Activated T-cell treated with anti-CD3 and anti-CD28 coated beads, Interleukin-2, amount 50 U/mL, for 72 hours (primary cell): ENCODE measurements around the gene PRG3. TPM values are rescaled to one million over a fixed set of nuclear protein-coding genes. Genes with fewer than 3 reads are reported as not detected.
"Not testable (repeated sequence)": the region's sequence is repeated elsewhere in the genome, so short reads cannot be mapped to it uniquely, and the experiment has no call there.

Source experiments
- ATAC-seq, 2 donors: fragments of 150-1000 bp; cut with Tn5 transposase; replicated peaks in 1 of 2; 2 replicates each; pipeline ENCODE4 v1.10.0; 2021; ENCODE audit warnings: moderate library complexity in 2 of 2, mild to moderate bottlenecking in 1 of 2
- DNase-seq, 2 donors: peaks; one replicate each; pipeline ENCODE4 v3.0.0; 2021 to 2022; ENCODE audit warnings: mixed read lengths in 1 of 2
- H3K27ac Mint-ChIP-seq: one replicate; pipeline ENCODE4 v1.8.0; 2022; ENCODE audit warnings: mild to moderate bottlenecking, moderate library complexity, mixed read lengths
- H3K27me3 Mint-ChIP-seq: one replicate; pipeline ENCODE4 v1.8.0; 2022; ENCODE audit warnings: low read depth, mixed read lengths
- H3K36me3 Mint-ChIP-seq, 2 donors: one replicate each; pipeline ENCODE4 v1.8.0; 2022; ENCODE audit warnings: mixed read lengths in 2 of 2, mild to moderate bottlenecking in 1 of 2; ENCODE audit not compliant: insufficient read depth in 2 of 2
- H3K4me1 Mint-ChIP-seq: one replicate; pipeline ENCODE4 v1.8.0; 2022; ENCODE audit warnings: low read depth, mixed read lengths
- H3K4me3 Mint-ChIP-seq, 2 donors: one replicate each; pipeline ENCODE4 v1.8.0; 2022; ENCODE audit warnings: mild to moderate bottlenecking in 2 of 2, mixed read lengths in 2 of 2, moderate library complexity in 2 of 2
- H3K9me3 Mint-ChIP-seq, 2 donors: one replicate each; pipeline ENCODE4 v1.8.0; 2022; ENCODE audit warnings: mixed read lengths in 2 of 2
- total RNA-seq, 2 donors: library from RNA; stranded (reverse); gene quantifications; one replicate each; pipeline ENCODE4 v1.2.3, GENCODE V29; 2022

The PRG3 gene
- total RNA-seq, 2 donors from 2014 or later = not detected

DNA sequence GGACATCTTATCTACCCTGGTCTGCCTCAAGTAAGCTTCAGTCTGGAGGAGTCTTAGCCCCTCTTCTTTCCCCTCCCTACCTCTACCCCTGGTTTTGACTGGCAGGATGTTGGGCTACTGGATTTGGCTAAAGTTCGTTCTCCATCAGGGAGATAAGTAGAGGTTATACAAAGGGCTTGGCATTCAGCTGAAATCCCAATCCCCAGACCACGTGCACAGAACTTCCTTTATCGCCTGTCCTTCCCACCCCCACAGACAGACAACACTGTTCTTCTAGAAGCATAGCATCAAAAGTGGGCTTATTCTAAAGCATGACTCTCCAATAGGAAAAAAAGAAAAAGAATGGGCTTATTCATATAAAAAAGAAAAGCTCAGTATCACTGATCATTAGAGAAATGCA is 7.8 kb downstream of the PRG3 start:
- ATAC-seq (no peak), DNase-seq (no peak)
- Mint-ChIP-seq H3K27ac (no peak overlapping the region), H3K27me3 (peaks cover 9% of the 10 kb centered on the region), H3K4me3 (no peak overlapping the region), H3K4me1 (no peaks in the 10 kb centered on the region), H3K36me3 (no peaks in the 10 kb centered on the region), H3K9me3 (no peaks in the 10 kb centered on the region)

DNA sequence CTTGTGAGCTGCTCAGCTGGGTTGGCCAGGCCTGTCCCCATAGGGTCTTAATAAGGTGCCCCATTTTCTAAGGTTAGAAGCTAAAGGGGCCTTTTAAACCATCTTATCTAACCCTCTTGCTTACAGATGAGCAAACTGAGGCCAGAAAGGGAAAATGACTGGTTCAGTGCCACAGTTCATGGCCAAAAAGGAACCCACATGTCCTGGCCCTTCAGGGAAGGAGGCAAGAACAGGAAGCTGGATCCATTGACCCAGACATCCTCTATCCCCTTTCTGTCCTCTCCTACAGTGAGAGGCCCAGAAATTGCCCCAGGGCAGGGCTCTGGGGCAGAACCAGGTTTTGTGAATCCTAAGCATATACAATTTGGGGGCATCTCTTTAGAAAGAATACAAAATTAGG is 10.0 kb downstream of the PRG3 start:
- DNase-seq (no peak), ATAC-seq (no peak)
- Mint-ChIP-seq H3K27me3 (no peaks in the 10 kb centered on the region), H3K4me1 (no peaks in the 10 kb centered on the region), H3K4me3 (no peak overlapping the region), H3K27ac (no peak overlapping the region), H3K9me3 (no peaks in the 10 kb centered on the region), H3K36me3 (no peaks in the 10 kb centered on the region)

DNA sequence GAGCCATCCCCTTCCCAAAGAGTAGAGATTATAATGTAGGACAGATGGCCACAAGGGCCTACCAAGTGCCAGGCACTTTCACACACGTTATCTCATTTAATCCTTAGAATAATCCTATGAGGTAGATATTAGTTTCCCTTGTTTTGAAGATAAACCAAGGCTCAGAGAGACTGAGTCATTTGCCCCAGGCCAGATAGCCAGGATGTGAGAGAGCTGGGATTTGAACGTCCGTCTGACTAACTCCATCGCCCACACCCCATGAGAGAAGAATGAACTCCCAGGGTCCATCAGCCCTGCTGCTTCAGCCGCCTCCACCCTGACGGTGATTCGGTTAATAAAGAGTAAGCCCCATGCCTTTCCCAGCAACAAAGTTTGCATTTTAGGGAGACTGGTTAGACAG is 10.7 kb downstream of the PRG3 start:
- Mint-ChIP-seq H3K9me3 (no peaks in the 10 kb centered on the region), H3K36me3 (no peaks in the 10 kb centered on the region), H3K27ac (no peak overlapping the region), H3K4me3 (no peak overlapping the region), H3K27me3 (no peaks in the 10 kb centered on the region), H3K4me1 (no peaks in the 10 kb centered on the region)
- no peak for ATAC-seq
- no peak for DNase-seq

DNA sequence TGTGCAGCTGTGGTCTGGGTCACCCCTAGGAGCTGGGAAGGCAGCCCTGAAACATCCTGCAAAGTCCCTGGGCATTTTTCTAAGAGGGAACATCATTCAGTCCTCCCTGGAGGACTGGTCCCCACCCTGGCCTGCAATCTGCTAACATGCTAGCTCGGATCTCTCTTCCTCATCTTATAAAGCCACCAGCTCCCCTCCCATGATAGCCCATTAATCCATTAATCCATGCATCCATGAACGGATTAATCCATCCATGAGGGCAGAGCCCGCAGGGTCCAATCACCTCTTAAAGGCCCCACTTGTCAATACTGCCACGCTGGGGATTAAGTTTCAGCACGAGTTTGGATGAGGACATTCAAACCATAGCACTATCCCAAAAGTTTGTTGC is 12.1 kb downstream of the PRG3 start:
- no peaks in the 10 kb centered on the region for H3K9me3 Mint-ChIP-seq

DNA sequence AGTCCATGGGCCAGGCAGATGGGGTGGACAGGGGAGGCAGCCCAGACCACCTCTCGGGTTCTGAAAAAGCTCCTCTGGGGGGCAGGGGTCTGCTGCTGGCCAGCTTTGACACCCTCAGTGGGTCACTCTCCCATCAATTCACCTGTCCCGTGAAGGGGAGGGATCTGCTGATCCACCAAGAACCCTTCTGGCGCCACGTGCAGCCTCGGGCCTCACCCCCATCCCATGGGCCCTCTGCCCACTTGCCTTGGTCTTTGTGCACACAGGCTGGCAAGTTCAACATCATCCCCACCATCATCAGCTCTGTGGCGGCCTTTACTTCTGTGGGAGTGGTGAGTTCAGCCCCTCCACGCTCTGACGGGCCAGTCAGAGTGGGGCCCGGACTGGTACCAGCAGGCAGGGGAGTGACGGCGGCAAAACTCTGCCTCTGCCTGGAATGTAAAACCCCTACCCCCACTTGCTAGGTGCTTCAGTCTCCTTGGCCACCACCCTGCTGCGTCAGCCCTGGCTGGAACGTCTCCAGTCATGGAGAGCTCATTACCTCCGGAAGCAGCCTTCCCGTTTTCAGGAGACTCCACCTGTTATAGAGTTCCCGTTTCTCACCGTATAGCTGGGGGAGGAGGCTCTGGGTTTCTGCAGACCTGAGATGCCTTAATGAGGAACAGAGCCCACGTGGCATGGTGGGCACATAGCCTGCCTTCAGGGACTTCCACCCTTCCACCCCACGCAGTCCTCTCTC is 12.7 kb downstream of the PRG3 start:
- no peak for ATAC-seq
- Mint-ChIP-seq H3K36me3 (no peaks in the 10 kb centered on the region), H3K27me3 (no peaks in the 10 kb centered on the region), H3K4me1 (no peaks in the 10 kb centered on the region), H3K9me3 (no peaks in the 10 kb centered on the region), H3K27ac (no peak overlapping the region), H3K4me3 (no peak overlapping the region)
- no peak for DNase-seq

More for the DNA sequence above, 12.1 kb downstream of the PRG3 start:
- H3K27me3 Mint-ChIP-seq = no peaks in the 10 kb centered on the region
- H3K4me3 Mint-ChIP-seq = no peak overlapping the region
- no peaks in the 10 kb centered on the region for H3K36me3 Mint-ChIP-seq
- DNase-seq = no peak
- H3K4me1 Mint-ChIP-seq = no peaks in the 10 kb centered on the region
- no peak overlapping the region for H3K27ac Mint-ChIP-seq
- ATAC-seq = no peak

DNA sequence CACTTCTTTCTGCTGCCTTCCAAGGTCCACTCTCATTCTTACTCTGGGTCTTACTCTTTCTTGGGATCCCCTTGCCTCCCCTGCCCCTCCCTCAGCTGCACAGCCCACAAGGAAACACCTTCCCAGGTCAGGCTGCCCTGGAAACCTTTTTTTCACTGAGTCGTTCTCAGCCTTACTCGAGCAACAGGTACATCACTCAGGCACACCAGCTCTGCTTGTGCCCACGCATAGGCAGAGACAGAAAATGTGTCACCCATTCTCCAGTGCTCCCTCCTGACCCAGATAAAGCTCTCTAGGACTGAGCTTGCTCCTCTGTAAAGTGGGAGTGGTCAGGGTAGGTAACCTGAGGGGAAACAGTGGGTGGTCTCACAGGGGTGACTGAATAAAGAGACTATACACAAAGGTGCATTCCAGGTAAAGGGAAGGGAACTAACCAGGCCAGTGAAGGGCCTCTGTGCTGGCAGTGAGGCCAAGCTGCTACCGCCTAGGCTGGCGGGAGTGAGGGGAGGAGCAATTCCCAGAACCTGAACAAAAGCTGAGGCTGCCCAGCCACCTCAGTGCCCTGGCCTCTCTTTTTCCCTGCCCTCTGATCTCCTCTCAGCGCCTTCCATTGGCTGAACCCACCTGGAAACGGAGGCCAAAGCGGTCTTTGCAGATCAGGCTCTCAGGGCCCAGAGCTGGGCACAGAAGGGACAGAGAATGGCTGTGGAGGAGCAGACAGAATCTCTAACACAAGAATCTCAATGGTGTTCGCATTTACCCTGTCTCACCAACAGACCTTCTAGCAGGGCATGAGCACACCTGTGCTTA is 15.9 kb downstream of the PRG3 start:
- Mint-ChIP-seq H3K36me3 (no peaks in the 10 kb centered on the region), H3K4me1 (no peaks in the 10 kb centered on the region), H3K27ac (no peak overlapping the region), H3K9me3 (peaks cover 0 to 3% of the 10 kb centered on the region in 2 donors), H3K4me3 (no peak overlapping the region), H3K27me3 (peaks cover 8% of the 10 kb centered on the region)
- DNase-seq = no peak
- ATAC-seq = no peak

DNA sequence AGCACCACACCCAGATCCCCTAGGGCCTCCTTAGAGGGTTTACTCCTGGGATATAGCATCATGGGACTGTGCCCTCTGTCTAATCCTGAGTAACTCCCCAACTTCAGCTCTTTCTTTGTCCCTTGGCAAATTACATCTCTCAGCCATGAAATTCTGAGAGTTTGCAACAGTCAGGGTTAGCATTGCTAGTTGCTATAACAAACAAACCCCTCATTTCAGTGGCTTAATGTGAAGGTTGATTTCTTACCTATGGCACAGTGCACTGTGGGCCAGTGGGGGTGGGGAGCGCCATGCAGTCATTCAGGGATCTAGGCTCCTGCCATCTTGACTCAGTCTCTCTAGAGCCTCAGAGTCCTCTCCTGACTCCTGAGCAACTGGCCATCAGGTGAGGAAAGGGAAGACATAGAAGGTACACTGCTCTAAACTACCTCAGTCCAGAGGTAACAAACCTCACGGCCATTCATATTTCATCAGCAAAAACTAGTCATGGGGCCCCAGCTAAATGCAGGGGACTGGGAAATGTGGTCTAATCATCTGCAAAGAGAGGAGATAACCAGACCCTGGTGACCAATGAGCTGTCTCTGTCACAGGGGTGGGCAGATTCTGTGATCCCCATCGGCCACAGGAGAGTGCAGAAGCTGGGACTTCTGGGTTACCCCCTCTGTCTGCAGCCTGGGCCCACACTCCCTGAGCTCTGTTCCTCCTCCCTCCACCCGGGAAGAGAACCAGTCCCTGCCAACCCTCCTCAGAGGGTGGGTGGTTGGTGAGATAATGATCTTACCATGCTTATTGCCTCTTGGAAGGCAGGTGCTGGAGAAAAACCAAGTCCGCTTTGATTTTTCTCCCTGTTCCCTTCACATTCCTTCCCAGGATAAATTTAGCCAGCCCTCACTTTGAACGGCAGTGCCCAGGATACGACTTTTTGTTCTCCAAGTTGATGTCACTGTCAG is 17.5 kb downstream of the PRG3 start:
- H3K27me3 Mint-ChIP-seq = peaks cover 8% of the 10 kb centered on the region
- H3K4me1 Mint-ChIP-seq = no peaks in the 10 kb centered on the region
- H3K4me3 Mint-ChIP-seq = no peak overlapping the region
- DNase-seq = no peak
- no peak overlapping the region for H3K27ac Mint-ChIP-seq
- H3K9me3 Mint-ChIP-seq = peaks cover 0 to 3% of the 10 kb centered on the region in 2 donors
- ATAC-seq = no peak
- H3K36me3 Mint-ChIP-seq = no peaks in the 10 kb centered on the region

DNA sequence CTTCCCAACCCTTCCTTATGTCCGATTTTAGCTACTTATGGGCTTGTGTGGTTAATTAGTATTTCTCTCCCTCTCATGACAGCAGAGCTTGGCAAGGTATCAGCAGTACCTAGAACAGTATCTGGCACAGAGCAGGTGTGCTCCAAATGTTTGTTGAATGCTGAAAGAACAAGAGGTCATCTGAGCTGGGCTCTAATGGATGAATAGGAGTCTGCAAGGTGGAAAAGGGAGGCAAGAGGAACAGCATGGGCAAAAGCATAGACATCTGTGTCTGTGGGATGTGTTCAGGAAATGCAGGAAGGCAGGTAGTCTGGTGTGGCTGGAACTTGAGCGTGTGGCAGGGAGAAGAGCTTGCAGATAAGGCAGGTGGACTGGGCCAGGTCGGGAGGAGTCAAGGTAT is 19.0 kb downstream of the PRG3 start:
- DNase-seq = no peak
- no peak overlapping the region for H3K27ac Mint-ChIP-seq
- peaks cover 8% of the 10 kb centered on the region for H3K27me3 Mint-ChIP-seq
- H3K9me3 Mint-ChIP-seq = peaks cover 0 to 3% of the 10 kb centered on the region in 2 donors
- ATAC-seq = no peak
- no peaks in the 10 kb centered on the region for H3K4me1 Mint-ChIP-seq
- no peaks in the 10 kb centered on the region for H3K36me3 Mint-ChIP-seq
- no peak overlapping the region for H3K4me3 Mint-ChIP-seq

DNA sequence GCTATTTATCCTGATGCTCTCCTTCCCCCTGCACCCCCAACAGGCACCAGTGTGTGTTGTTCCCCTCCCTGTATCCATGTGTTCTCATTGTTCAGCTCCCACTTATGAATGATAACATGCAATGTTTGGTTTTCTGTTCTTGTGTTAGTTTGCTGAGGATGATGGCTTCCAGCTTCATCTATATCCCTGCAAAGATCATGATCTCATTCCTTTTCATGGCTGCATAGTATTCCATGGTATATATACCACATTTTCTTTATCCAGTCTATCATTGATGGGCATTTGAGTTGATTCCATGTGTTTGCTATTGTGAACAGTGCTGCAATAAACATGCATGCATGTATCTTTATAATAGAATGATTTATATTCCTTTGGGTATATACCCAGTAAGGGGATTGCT is 19.5 kb downstream of the PRG3 start:
- not testable (repeated sequence) for ATAC-seq, H3K9me3 Mint-ChIP-seq, H3K36me3 Mint-ChIP-seq, H3K27ac Mint-ChIP-seq, H3K27me3 Mint-ChIP-seq, H3K4me3 Mint-ChIP-seq, DNase-seq, H3K4me1 Mint-ChIP-seq

DNA sequence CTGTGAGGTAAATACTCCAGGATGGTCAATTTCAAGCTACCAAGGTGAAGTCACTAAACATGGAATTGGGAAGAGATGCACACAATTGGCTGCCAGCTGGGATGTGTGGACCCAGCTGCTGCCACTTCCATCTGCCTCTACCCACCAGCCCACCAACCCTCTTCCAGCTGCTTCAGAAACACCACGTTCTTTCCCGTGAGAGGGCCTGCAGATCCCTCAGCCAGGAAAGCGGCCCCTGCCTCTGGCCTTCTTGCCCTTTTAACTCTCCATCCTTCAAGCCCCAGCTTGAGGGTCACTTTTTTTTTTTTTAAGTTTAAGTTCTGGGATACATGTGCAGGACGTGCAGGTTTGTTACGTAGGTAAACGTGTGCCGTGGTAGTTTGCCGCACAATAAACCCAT is 20.0 kb downstream of the PRG3 start:
- Mint-ChIP-seq H3K9me3 (peaks cover 0 to 3% of the 10 kb centered on the region in 2 donors), H3K27ac (no peak overlapping the region), H3K4me1 (no peaks in the 10 kb centered on the region), H3K36me3 (no peaks in the 10 kb centered on the region), H3K4me3 (no peak overlapping the region), H3K27me3 (peaks cover 8% of the 10 kb centered on the region)
- no peak for DNase-seq
- no peak for ATAC-seq

DNA sequence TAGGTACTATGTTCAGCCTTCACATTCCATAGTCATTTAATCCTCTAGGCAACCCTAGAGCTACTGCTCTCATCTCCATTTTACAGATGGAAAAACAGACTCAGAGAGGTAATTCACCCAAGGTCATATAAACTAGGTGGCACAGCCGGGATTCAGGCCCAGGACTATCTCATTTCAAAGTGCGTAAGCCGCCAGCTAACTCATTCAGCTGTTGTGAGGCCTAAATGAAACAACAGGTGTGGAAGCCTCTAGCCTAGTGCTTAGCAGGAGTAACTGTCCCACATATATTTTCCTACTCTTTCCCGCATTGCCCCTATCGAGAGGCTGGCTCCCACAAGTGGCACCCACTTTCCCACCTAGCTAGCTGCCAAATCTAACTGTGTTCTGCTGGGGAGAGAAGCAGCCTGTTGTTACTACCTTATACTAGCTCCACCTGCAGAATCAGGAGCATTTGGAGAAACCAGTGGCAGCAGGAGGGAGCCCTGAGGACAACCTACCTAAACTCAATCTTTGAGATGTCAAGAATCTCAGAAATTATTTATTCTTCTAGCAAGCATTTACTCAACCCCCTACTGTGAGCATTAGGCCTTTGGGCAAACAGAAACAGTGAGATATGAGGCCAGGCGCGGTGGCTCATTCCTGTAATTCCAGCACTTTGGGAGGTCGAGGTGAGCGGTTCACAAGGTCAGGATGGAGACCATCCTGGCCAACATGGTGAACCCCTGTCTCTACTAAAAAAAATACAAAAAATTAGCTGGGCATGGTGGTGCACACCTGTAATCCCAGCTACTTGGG is 20.9 kb downstream of the PRG3 start:
- Mint-ChIP-seq H3K9me3 (peaks cover 0 to 3% of the 10 kb centered on the region in 2 donors), H3K27me3 (peaks cover 8% of the 10 kb centered on the region), H3K4me3 (no peak overlapping the region), H3K36me3 (no peaks in the 10 kb centered on the region), H3K4me1 (no peaks in the 10 kb centered on the region), H3K27ac (no peak overlapping the region)
- no peak for DNase-seq
- ATAC-seq = no peak

DNA sequence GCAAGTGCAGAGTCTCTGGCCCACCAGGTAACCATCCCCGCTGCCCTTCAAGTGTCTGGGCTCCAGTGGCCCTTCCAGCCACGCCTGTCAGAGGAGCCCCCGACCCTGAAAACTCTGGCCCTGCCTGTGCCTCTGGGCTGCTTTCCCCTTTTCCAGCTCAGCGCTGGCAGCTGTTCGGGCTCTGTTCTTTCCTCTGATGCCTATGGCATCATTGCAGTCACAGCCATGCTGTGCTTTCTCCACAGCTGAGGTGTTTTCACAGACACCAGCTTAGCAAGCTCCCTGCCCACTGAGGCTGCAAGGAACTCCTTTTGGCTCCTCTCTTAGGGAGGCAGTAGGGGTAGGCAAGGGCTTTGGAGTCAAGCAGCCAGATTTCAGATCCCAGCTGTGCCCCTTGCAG is 21.6 kb downstream of the PRG3 start:
- DNase-seq = no peak

More for the DNA sequence above, 21.6 kb downstream of the PRG3 start:
- Mint-ChIP-seq H3K27me3 (peaks cover 14% of the 10 kb centered on the region), H3K4me3 (no peak overlapping the region), H3K4me1 (no peaks in the 10 kb centered on the region), H3K9me3 (peaks cover 0 to 3% of the 10 kb centered on the region in 2 donors), H3K36me3 (no peaks in the 10 kb centered on the region), H3K27ac (no peak overlapping the region)
- no peak for ATAC-seq
